ENCODE measurements around the gene LRIT1.

GRCh38 chr10:84195044-84195830, 46.1 kb downstream of the LRIT1 start:
- TF ChIP-seq CTCF (optimal IDR thresholded peaks at IDR 0.05 in 1 of 3, IDR thresholded peaks at IDR 0.05 in 1 of 3, conservative IDR thresholded peaks at IDR 0.05 in 1 of 3; ENCODE audit: extremely low read depth in 1 of 3, insufficient read depth in 2 of 3, low read length in 3 of 3) = no peak
- TF ChIP-seq EZH2 (IDR thresholded peaks at IDR 0.05; ENCODE audit: low read length) = peak; percentile 94
